Skeletal muscle satellite cell (primary cell): Measurements from ENCODE around the gene CDK18.

Experiments
- H3K27me3 ChIP-seq: 2 replicates; pipeline ENCODE4 v1.7.0; 2013; ENCODE audit warnings: low read length; ENCODE audit not compliant: control insufficient read depth, insufficient read depth
- H3K36me3 ChIP-seq: 2 replicates; pipeline ENCODE4 v1.7.0; 2013; ENCODE audit warnings: mild to moderate bottlenecking, control low read depth, low read length; ENCODE audit not compliant: insufficient read depth
- H3K4me1 ChIP-seq: 2 replicates; pipeline ENCODE4 v1.7.0; 2013; ENCODE audit warnings: low read length; ENCODE audit not compliant: control insufficient read depth, insufficient read depth
- H3K4me2 ChIP-seq: 2 replicates; pipeline ENCODE4 v1.7.0; 2013; ENCODE audit warnings: mild to moderate bottlenecking, low read length
- H3K4me3 ChIP-seq: 2 replicates; pipeline ENCODE4 v1.7.0; 2013; ENCODE audit warnings: low read length
- H3K9ac ChIP-seq: 2 replicates; pipeline ENCODE4 v1.7.0; 2013; ENCODE audit warnings: mild to moderate bottlenecking, low read depth, low read length, moderate library complexity
- H3K9me3 ChIP-seq: replicated peaks from 2 replicates; pipeline ENCODE4 v1.7.0; 2013; ENCODE audit warnings: mild to moderate bottlenecking, control low read depth, low read length

Gene CDK18

DNA sequence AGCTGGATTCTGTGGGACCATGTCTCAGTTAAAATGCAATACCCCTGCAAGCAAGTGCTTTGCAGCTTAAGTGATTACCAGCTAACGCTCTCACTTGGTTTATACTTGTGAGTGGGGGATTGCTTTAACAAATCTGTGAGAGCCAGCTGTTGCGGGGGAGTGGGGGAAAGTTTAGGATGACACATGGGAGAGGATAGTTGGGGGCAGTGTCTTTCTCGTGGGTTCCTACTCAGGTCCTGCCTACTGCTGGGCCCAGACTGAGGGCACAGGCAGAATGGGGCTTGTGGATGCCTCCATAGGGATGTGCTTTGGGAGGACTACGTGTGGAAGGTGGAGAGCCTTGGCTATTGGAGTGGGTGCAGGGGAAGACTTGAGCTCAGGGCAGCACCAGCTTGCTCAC, 67.3 kb downstream of the CDK18 start:
- Histone ChIP-seq H3K9ac (no peak overlapping the region), H3K9me3 (no peaks in the 10 kb centered on the region), H3K27me3 (peaks cover 84% of the 10 kb centered on the region), H3K4me1 (no peaks in the 10 kb centered on the region), H3K4me2 (no peak overlapping the region), H3K36me3 (no peaks in the 10 kb centered on the region), H3K4me3 (no peak overlapping the region)

DNA sequence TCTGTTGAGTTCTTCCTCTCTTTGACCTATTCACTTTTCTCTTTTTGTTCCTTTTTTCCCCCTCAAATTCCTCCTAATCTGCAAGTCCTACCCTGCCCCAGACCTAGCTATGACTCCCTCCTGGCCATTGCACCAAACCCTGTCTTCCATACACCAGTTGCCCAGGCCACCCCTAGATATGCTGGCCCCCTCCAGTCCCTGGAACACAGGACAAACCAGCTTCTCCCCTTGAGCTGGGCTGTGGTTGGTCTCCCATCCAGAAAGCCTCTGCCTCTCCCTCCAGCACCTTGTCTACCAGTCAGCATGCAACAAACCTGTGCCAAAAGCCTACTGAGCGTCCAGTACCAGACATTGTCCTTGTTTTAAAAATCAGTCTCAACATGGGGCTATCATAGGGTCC, 68.0 kb downstream of the CDK18 start:
- Histone ChIP-seq H3K4me2 (no peak overlapping the region), H3K4me3 (no peak overlapping the region), H3K36me3 (no peaks in the 10 kb centered on the region), H3K9ac (no peak overlapping the region), H3K9me3 (no peaks in the 10 kb centered on the region), H3K27me3 (peaks cover 84% of the 10 kb centered on the region), H3K4me1 (no peaks in the 10 kb centered on the region)

DNA sequence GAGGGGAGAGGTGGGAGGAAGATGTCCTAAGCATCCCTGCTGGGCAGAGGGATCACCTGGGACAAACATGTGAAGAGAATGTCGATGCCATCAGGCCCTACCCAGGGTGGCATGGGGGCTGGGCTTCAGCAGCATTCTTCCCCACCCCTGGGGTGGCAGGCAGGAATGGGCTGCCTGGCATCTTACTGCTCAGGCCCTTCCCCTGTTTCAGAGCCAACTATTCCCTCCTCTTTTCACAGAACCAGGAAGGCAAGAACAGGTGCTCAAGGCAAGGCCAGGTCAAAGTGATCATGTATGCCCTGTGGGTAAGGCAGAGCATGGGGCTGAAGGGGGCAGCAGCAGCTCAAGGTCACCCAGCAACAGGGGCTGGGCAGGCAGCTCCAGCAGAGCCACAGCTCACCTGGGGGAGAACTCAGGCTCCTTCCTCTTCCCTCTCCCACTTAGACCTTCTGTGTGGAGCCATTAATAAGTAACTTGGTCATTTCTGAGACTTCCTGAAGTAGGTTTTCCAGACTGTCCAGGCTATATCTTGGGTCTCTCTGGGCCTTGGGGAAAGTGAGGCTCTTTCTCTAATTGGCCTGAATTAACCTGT, 70.9 kb downstream of the CDK18 start:
- H3K27me3 ChIP-seq = peaks cover 87% of the 10 kb centered on the region
- H3K9ac ChIP-seq = no peak overlapping the region
- no peaks in the 10 kb centered on the region for H3K36me3 ChIP-seq
- no peaks in the 10 kb centered on the region for H3K9me3 ChIP-seq
- H3K4me3 ChIP-seq = no peak overlapping the region
- H3K4me1 ChIP-seq = no peaks in the 10 kb centered on the region
- no peak overlapping the region for H3K4me2 ChIP-seq

DNA sequence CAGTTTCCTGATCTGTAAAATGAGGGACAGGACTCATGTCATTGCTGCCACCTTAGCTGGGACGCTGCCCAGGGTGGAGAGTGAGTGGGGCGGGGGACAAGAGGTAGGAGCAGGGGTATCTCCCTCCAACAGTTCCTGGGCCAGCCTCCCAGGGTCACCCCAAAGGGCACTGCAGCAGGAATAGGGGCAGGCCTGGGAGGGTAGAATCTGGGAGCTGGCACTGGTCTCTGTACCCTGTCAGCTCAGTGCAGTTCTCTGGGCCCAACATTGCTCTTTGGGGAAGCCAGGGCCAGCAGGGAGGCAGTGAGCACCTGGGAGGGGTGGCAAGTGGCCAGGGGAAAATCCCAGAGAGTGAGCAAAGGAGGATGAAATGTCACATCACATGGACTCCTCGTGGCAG, 71.5 kb downstream of the CDK18 start:
- no peaks in the 10 kb centered on the region for H3K9me3 ChIP-seq
- no peak overlapping the region for H3K4me2 ChIP-seq
- peaks cover 87% of the 10 kb centered on the region for H3K27me3 ChIP-seq
- H3K4me1 ChIP-seq = no peaks in the 10 kb centered on the region
- H3K9ac ChIP-seq = no peak overlapping the region
- no peaks in the 10 kb centered on the region for H3K36me3 ChIP-seq
- H3K4me3 ChIP-seq = no peak overlapping the region

DNA sequence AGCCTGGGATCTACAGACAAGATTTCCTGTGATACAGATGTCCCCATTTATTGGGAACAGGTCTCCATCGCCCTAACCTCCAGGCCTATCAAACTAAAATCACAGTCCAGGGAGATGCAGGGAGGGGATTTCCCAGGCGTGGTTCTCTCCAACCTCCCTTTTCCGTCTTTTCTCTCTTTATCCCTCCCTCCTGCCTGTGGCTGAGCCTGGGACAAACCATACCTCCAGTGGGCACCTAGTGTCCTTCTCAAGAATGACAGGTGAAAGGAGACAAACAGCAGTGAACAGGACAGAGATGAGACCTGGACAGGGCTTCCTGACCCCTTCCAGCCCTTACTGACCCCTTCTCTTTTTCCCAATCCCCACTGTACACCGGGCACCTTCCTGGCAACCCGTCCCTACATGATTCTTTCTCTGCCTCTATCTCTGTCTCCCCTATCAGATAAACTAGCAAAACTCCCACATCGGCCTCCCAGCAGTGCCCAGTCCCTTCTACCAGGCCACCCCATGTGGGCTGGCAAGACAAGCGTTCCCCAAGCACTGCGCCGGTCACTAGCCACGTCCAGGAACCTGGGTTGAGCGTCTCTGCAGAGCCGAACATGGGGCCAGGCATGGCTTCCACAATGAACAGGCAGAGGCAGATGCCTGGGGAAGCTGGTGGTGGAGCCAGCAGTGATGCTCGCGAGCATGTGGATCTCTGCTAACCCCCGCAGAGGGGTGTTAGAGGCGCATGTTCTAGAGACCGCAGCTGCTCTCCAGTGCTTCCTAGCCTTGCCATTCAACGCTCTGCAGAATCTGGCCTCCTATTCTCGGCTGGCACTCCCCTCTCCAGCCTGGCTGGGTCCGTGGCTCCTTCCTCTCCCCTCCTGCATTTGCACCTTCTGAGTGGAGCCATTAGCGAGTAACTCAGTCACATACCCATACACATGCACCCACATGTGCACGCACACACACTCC, 72.6 kb downstream of the CDK18 start:
- no peak overlapping the region for H3K4me3 ChIP-seq
- H3K9ac ChIP-seq = no peak overlapping the region
- H3K9me3 ChIP-seq = no peaks in the 10 kb centered on the region
- no peak overlapping the region for H3K4me2 ChIP-seq
- peaks cover 86% of the 10 kb centered on the region for H3K27me3 ChIP-seq
- H3K4me1 ChIP-seq = no peaks in the 10 kb centered on the region
- no peaks in the 10 kb centered on the region for H3K36me3 ChIP-seq

DNA sequence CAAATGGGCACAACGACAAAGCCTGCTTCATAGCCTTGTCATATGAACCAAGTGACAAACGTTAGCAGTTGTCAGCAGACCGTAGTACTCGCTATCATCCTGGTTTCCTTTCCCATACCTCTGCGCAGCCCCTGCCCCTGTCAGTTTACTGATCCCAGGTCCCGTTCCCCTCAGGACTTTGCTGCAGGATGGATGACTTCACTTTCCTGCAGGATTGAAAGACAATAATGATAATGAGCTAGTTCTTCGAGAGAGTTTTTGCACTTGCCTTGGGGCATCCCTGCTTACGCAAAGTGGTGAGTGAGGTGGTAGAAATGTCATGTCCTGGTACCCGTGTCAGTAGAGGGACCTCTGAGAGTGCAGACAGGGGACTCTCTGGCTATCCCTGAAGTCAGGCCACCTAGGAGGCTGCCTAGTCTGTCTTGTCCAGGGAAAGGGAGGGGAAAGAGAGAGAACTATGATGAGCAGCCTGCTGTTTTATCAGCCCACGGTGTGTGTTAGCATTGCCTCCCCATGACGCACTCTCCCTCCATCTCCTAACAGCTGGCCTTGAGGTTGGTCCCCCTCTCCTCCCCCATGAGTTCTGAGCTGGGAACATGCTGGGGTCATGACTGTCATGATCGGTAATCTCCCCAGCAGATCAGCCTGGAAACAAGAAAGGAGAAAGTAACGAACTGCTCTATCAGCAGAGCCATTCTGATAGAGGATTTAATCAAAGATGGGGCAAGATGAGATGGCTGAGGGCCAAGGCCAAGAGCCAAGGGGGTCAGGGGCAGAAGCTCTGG, 73.6 kb downstream of the CDK18 start:
- Histone ChIP-seq H3K27me3 (peaks cover 88% of the 10 kb centered on the region), H3K9me3 (no peaks in the 10 kb centered on the region), H3K36me3 (no peaks in the 10 kb centered on the region), H3K4me3 (no peak overlapping the region), H3K4me1 (no peaks in the 10 kb centered on the region), H3K9ac (no peak overlapping the region), H3K4me2 (no peak overlapping the region)

DNA sequence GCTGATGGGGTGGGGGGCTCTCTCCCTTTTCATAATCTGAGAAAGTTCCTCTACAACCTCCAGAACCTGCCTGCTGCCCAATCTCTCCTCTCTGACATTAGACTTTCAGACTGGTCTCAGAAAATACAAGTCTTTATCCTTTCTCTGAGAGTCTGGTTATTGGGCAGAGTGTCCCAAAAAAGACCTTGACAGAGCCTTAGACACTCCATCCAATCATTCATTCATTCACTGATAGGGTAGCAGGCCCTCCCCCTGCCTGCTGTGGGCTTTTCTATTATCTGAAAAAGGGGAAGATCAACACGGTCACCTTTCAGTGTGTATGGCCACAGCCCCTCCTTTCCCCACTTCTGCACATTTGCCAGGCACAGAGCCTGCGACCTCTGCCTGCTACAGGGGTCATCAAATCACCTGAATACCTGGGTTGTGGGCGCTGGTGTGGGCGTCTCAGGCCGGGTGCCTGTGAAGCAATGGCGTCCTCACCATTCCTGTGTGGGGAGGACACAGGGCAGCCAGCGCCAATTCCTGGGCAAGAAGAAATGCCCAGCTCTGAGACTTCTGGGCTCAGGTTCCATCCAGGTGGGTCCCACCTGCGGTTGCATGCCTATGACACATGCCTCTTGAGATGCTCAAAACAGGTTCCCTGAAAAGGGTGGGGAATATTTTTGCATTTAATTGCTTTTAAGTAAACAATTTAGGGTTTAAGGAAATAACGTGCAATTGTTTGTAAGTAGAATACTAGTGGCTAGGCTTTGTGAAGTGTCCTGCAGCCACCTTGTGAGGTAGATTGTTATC, 74.5 kb downstream of the CDK18 start:
- Histone ChIP-seq H3K9me3 (no peaks in the 10 kb centered on the region), H3K27me3 (peaks cover 91% of the 10 kb centered on the region)

DNA sequence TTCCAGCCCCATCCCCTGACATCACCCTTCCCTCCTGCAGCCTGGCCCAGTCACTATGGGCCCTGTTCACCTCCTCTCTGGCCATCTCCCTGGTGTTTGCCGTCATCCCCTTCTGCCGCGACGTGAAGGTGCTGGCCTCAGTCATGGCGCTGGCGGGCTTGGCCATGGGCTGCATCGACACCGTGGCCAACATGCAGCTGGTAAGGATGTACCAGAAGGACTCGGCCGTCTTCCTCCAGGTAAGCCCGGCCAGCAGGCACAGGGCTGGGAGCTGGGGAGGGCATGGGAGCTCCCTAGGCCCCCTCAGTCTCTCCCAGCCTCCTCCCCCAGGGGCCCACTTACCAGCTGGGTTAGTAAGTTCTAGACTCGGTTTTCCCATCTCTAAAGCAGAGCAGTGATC, 75.2 kb downstream of the CDK18 start:
- Histone ChIP-seq H3K9ac (no peak overlapping the region), H3K4me2 (no peak overlapping the region), H3K9me3 (no peaks in the 10 kb centered on the region), H3K36me3 (no peaks in the 10 kb centered on the region), H3K4me1 (no peaks in the 10 kb centered on the region), H3K27me3 (peaks cover 86% of the 10 kb centered on the region), H3K4me3 (no peak overlapping the region)

More for the DNA sequence above, 74.5 kb downstream of the CDK18 start:
- Histone ChIP-seq H3K9ac (no peak overlapping the region), H3K4me1 (no peaks in the 10 kb centered on the region), H3K4me3 (no peak overlapping the region), H3K4me2 (no peak overlapping the region), H3K36me3 (no peaks in the 10 kb centered on the region)

DNA sequence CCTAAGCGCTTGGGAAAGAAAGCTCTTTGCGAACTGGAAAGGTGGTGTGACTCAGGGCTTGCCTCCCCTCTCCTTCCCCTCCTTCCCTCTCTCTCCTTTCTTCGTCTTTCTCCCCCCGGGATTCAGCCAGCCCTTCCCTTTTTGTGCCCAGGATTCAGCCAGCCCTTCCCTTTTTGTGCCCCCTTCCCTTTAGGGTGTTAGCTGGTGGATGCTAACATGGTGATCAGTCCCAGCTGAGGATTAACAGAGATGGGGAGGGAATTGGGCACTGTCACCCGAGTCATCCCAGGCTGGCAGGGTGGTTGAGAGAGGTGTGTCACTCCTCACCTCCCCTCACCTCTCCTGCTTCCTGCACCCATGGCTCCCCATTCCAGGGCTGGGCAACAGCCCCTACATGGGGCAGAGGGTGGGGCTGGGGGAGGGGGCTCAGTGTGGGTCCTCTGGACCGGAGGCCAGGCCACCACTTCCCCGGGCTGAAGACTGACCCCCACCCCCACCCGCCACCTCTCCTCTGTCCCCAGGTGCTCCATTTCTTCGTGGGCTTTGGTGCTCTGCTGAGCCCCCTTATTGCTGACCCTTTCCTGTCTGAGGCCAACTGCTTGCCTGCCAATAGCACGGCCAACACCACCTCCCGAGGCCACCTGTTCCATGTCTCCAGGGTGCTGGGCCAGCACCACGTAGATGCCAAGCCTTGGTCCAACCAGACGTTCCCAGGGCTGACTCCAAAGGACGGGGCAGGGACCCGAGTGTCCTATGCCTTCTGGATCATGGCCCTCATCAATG, 75.9 kb downstream of the CDK18 start:
- Histone ChIP-seq H3K4me1 (no peaks in the 10 kb centered on the region), H3K9me3 (no peaks in the 10 kb centered on the region), H3K36me3 (no peaks in the 10 kb centered on the region), H3K4me2 (no peak overlapping the region), H3K27me3 (peaks cover 80% of the 10 kb centered on the region), H3K4me3 (no peak overlapping the region), H3K9ac (no peak overlapping the region)

DNA sequence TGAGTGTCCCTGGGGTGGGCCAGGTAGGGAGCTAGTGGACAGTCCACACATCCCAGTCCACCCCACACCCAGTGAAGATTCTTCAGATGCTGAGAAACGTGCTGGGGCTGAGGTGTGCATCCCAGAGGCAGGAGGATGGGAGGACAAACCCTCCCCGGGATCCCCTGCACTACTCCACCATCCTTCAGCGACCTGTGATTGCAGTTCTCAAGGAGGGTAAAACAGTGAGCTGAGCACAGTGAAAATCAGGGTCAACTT, 76.4 kb downstream of the CDK18 start:
- Histone ChIP-seq H3K36me3 (no peaks in the 10 kb centered on the region), H3K9me3 (no peaks in the 10 kb centered on the region), H3K9ac (no peak overlapping the region), H3K4me3 (no peak overlapping the region), H3K4me1 (no peaks in the 10 kb centered on the region), H3K27me3 (peaks cover 74% of the 10 kb centered on the region), H3K4me2 (no peak overlapping the region)
